ENCODE data around the gene SCAF8. TPM values are rescaled to one million over a fixed set of nuclear protein-coding genes. Genes with fewer than 3 reads are reported as not detected.
"Not testable (repeated sequence)": the region's sequence is repeated elsewhere in the genome, so short reads cannot be mapped to it uniquely, and the experiment has no call there.

Gene SCAF8, protein sequence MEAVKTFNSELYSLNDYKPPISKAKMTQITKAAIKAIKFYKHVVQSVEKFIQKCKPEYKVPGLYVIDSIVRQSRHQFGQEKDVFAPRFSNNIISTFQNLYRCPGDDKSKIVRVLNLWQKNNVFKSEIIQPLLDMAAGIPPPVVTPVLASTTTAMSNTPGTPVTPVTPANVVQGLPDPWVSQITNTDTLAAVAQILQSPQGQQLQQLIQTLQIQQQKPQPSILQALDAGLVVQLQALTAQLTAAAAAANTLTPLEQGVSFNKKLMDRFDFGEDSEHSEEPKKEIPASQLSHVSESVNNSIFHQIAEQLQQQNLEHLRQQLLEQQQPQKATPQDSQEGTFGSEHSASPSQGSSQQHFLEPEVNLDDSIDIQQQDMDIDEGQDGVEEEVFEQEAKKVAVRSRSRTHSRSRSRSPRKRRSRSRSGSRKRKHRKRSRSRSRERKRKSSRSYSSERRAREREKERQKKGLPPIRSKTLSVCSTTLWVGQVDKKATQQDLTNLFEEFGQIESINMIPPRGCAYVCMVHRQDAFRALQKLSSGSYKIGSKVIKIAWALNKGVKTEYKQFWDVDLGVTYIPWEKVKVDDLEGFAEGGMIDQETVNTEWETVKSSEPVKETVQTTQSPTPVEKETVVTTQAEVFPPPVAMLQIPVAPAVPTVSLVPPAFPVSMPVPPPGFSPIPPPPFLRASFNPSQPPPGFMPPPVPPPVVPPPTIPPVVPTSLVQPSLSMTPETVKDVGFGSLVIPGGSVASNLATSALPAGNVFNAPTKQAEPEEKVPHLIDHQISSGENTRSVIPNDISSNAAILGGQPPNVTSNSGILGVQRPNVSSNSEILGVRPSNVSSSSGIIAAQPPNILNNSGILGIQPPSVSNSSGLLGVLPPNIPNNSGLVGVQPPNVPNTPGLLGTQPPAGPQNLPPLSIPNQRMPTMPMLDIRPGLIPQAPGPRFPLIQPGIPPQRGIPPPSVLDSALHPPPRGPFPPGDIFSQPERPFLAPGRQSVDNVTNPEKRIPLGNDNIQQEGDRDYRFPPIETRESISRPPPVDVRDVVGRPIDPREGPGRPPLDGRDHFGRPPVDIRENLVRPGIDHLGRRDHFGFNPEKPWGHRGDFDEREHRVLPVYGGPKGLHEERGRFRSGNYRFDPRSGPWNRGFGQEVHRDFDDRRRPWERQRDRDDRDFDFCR (N-terminal part only)
- total RNA-seq (2014; rRNA removed; shearing (Covaris generic); ENCODE audit: low replicate concordance), result 12.1 and 12.9 TPM in 2 replicates

DNA sequence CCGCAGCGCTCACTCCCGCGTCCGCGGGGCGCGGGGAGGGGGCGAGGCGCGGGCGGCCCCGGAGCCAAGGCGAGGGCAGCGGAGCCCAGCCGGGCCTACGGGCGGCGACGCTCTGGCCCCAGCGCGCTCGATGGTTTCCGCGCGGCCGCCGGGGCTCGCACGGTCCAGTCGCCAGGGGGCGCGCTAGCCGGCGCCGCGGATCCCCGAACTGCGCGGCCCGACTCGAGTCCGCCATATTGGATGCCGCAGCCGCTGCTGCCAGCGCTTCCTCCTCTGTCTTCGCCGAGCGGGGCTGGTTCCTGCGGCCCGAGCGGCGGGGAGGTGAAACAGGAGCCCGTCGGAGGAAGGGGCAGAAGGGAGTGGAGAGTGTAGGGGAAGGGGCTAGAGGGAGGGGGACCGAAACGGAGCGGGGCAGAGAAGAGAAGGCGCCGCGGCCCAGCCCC, at the start of gene SCAF8:
Gene SCAF8, plus strand, starts transcription at position 234 of the 443 bp plus-strand sequence. CDS start 485 bp downstream, outside the sequence.
- no peaks in the 10 kb centered on the region for H3K27me3 ChIP-seq
- DNase-seq, result peak; percentile 77
- no peaks in the 10 kb centered on the region for H3K9me3 ChIP-seq
- peaks cover 14% of the 10 kb centered on the region for H3K36me3 ChIP-seq
- peak within 1 kb of the TSS; percentile 99 for H3K4me3 ChIP-seq

DNA sequence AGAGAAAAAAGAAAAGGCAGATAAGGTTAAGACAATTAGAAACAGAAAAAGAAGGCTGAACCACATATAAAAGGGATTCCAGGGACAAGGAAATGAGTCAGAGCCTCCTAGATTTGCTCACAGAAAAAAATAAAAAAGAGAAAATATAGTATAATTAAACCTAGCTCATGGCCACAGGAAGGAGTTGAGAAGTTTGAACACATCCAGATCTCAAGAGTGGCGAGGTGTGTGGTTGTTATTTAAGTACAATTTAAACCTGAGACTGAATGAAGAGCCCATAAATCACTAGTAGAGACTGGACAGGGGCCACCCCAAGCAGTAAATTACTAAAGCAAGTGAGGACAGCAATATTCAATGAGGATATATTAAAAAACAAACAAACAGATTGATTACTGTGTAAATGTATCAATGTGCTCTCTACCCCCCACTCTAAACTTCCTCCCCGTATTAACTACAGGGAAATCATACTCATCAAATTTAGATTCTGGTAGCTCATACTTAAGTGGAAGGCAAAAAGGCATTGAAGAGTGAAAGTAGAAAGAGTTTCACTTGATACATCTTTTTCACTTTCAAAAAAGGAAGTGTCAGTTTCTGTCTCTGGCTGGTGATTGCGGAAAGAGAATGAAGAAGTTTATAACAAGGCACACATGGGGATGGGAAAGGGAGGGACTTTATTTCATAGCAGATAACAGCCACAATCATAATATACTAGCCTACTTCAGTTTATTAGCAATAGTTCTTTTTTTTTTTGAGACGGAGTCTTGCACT, 49.3 kb upstream of the SCAF8 start:
- DNase-seq, result no peak
- no peaks in the 10 kb centered on the region for H3K9me3 ChIP-seq
- no peaks in the 10 kb centered on the region for H3K27me3 ChIP-seq
- no peak overlapping the region for H3K4me3 ChIP-seq
- H3K36me3 ChIP-seq, result no peaks in the 10 kb centered on the region

DNA sequence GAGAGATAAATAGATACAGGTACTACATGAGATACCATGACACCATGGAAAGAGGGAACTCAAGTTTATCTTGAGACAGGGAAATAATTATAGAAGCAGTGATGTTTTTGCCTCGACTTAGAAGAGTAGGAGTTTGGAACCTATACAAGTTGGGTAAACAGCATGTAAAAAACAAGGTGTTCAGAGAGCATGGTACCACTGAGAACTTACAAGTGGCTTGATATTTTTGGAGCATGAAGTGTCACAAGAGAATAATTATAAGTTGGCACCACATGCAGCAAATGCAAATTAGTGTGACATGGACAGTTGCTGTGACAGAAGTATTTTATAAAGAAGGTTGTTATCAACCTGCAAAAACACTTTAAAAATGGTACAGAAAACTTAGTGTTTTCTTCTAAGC, 47.1 kb upstream of the SCAF8 start:
- no peak for DNase-seq
- Histone ChIP-seq H3K27me3 (no peaks in the 10 kb centered on the region), H3K36me3 (no peaks in the 10 kb centered on the region), H3K9me3 (no peaks in the 10 kb centered on the region), H3K4me3 (no peak overlapping the region)

DNA sequence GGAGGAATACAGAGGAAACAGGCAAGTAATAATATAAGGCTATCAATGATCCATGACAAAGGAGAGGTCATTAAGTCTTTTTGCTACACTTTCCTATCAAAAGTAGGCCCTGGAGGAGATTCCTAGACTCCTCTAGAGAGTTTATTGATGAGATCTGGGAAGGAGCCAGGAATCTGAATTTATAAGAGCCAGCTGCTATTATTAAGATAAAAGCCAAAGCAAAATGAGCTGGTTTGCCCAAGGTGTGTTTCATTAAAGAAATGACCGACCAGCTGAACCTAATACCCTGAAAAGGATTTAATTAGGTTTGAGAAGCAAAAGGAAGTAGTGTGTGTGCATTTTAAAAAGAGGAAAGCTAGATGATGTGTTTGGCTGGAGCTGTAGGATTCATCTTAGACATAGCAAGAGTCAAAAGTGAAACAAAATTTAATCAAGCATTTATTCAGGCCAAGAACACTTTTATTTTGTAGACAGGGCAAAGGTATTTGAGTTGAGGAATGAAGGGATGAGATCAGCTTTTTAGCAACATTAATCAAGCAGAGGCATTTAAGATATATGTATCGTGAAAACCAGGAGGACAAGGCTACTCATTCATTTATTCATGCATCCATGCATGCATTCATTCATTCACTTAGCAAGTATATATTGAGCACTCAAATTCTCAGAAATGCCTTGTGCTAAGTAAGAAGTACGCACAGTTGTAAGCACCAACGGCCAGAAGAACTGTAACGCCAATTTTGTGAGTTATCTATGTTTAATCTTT, 43.5 kb upstream of the SCAF8 start:
- Histone ChIP-seq H3K27me3 (no peaks in the 10 kb centered on the region), H3K9me3 (no peaks in the 10 kb centered on the region), H3K36me3 (no peaks in the 10 kb centered on the region), H3K4me3 (no peak overlapping the region)
- no peak for DNase-seq

DNA sequence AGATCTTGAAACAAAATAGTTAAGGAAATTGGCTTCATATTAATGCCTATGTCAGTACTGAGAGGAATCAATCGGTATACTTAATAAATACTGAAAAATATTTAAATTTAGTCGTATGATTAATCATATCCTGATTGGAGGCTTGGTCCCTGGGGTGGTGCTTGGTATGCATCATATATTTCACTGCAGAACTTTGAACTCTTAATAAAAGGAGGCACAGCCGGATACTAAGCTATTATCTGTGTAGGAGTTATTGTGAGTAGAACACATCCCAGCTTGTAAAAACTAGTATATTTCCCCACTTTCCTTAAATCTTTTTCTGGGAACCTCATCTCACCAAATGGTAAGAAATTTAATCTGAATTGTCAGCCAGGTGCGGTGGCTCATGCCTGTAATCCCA, 42.4 kb upstream of the SCAF8 start:
- Histone ChIP-seq H3K27me3 (no peaks in the 10 kb centered on the region), H3K36me3 (no peaks in the 10 kb centered on the region), H3K9me3 (no peaks in the 10 kb centered on the region), H3K4me3 (no peak overlapping the region)
- no peak for DNase-seq

DNA sequence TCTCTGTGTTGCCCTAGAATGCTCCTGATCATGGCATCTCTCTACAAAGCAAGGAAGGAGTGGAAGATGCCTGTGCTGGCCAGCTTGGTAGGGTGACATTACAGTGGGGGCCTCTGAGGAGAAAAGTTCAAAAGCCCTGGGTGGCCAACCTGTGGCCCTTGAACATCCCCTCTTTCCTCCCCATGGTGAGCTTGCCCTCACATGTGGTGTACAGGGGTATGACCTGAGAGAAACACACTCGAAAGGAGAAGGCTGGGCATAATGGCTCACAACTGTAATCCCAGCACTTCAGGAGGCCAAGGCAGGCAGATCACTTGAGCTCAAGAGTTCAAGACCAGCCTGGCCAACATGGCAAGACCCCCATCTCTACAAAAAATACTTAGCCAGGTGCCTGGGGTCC, 36.6 kb upstream of the SCAF8 start:
- Histone ChIP-seq H3K4me3 (no peak overlapping the region), H3K9me3 (no peaks in the 10 kb centered on the region), H3K27me3 (no peaks in the 10 kb centered on the region), H3K36me3 (no peaks in the 10 kb centered on the region)
- no peak for DNase-seq

DNA sequence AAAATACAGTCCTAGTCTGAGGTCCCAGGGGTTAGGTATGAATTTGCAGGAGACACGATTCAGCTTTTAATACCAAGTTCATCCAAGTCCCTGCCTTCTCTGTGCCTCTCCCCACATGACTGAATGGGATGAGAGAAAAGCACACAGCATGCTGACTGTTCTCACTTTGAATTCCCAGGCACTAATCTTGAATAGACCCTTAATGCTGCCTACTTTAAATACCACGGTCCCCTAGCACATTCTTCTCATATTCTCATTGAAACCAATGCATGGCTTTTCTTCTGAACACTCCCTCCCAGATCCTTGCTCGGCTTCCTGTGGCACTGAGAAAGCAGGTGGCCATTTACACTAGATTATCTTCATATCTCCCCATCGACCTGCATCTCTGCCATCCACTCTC, 30.1 kb upstream of the SCAF8 start:
- DNase-seq, result no peak
- no peak overlapping the region for H3K4me3 ChIP-seq
- H3K9me3 ChIP-seq, result no peaks in the 10 kb centered on the region
- H3K36me3 ChIP-seq, result no peaks in the 10 kb centered on the region
- H3K27me3 ChIP-seq, result no peaks in the 10 kb centered on the region; the same call in 1 of the 2 replicates

DNA sequence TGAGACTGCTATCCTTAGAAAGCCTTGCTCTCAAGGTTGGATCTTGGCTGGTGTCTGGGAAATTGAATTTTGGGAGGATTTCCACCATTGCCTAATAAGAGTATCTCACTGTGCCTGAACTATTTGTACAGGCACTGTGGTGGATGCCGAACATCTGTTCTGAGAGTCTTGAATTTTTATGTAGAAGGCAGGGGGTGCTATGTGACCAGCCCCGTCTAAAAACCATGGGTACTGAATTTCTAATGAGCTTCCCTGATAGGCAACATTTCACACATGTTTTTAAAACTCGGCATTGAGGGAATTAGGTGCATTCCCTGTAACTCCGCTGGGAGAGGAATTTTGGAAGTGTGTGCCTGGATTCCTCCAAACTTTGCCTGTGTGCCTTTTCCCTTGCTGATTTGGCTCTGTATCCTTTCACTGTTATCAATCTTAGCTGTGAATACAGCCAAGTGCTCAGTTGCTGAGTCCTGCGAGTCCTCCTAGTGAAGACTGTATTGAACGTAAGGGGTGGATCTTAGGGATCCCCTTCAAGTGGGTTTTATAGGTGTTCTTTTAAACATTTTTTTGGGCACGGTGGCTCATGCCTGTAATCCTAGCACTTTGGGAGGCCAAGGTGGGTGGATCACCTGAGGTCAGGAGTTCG, 27.6 kb upstream of the SCAF8 start:
- Histone ChIP-seq H3K36me3 (no peaks in the 10 kb centered on the region), H3K27me3 (no peaks in the 10 kb centered on the region; the same call in 1 of the 2 replicates), H3K9me3 (no peaks in the 10 kb centered on the region), H3K4me3 (no peak overlapping the region)
- no peak for DNase-seq

DNA sequence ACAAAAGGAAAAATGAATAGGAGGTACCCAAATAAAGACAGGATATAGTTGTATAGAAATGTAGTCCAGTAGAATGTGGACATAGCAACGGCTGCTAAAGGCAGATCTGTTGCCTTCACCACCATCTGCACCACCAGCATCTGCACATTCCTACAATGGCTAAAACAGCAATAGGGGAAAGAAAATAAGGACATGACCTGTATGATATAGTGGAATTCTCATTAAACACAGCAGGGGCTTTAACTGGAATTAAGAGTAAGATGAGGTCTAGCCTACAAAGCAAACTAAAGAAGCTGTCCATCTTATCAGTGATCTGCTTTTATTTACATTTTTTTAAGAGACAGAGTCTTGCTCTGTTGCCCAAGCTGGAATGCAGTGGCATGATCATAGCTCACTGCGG, 26.8 kb upstream of the SCAF8 start:
- Histone ChIP-seq H3K9me3 (no peaks in the 10 kb centered on the region), H3K4me3 (no peak overlapping the region), H3K36me3 (no peaks in the 10 kb centered on the region), H3K27me3 (no peaks in the 10 kb centered on the region; the same call in 1 of the 2 replicates)
- no peak for DNase-seq

DNA sequence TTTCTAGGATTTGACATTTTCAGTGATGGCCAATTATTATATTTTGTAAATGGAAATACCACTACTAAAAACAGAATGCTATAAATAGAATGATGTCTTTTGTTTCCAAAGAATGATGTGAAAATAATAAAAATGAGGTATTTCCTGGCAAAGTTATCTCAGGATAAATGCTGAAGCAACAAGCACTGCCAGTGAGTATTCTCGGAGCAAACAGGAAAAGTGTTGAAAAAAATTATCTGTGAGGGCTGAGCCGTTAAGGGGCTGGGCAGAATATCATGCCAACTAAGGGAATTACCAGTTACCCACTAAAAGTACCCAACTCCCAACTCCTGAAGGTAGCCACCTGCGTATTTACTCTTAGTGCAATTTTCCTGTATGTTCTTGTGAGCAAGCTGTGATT, 23.6 kb upstream of the SCAF8 start:
- H3K4me3 ChIP-seq, result no peak overlapping the region
- no peaks in the 10 kb centered on the region for H3K9me3 ChIP-seq
- DNase-seq, result no peak
- H3K27me3 ChIP-seq, result no peaks in the 10 kb centered on the region
- no peaks in the 10 kb centered on the region for H3K36me3 ChIP-seq

DNA sequence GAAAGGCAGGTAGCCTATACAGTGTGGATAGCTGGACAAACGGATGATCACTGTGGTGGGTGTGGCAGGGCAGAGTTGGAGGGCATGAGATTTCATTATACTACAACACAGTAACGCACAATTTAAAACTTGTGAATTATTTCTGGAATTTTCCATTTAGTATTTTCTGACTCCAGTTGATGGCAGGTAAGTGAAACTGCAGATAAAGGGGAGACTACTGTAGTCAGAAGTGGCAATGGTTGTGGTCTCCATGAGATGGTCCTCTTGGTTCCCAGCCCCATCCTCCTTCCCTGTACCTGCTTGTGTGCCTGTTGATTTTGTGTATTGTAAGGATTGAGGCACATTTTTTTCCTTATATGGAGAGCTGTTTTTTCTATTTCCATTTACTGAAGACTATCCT, 22.5 kb upstream of the SCAF8 start:
- Histone ChIP-seq H3K27me3 (no peaks in the 10 kb centered on the region), H3K36me3 (no peaks in the 10 kb centered on the region), H3K9me3 (no peaks in the 10 kb centered on the region), H3K4me3 (no peak overlapping the region)
- DNase-seq, result no peak

DNA sequence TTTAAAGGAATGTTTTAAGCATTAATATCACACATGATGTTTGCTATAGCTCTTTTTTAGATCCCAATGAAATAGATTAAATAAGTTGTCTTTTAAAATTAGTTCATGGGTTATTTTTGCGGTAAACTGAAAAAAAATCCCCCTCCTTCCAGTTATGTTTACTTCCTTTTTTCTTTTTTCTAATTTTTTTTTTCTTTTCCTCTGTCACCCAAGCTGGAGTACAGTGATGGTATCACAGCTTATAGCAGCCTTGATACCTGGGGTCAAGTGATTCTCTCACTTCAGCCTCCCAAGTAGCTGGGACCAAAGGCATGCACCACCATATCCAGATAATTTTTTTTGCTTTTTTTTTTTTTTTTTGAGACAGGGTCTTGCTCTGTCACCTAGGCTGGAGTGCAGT, 17.8 kb upstream of the SCAF8 start:
- no peaks in the 10 kb centered on the region for H3K27me3 ChIP-seq
- DNase-seq, result no peak
- H3K4me3 ChIP-seq, result no peak overlapping the region
- H3K36me3 ChIP-seq, result no peaks in the 10 kb centered on the region
- no peaks in the 10 kb centered on the region for H3K9me3 ChIP-seq

DNA sequence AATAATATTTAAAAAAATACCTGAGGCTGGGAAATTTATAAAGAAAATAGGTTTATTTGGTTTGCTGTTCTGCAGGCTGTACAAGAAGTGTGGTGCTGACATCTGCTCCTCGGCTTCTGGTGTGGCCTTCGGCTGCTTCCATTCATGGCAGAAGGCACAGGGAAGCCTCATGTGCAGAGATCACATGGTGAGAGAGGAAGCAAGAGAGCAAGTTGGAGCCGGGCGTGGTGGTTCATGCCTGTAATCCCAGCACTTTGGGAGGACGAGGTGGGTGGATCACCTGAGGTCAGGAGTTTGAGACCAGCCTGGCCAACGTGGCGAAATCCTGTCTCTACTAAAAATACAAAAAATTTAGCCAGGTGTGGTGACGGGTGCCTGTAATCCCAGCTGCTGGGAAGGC, 16.9 kb upstream of the SCAF8 start:
- not testable (repeated sequence) for H3K4me3 ChIP-seq, H3K9me3 ChIP-seq, DNase-seq, H3K36me3 ChIP-seq, H3K27me3 ChIP-seq

DNA sequence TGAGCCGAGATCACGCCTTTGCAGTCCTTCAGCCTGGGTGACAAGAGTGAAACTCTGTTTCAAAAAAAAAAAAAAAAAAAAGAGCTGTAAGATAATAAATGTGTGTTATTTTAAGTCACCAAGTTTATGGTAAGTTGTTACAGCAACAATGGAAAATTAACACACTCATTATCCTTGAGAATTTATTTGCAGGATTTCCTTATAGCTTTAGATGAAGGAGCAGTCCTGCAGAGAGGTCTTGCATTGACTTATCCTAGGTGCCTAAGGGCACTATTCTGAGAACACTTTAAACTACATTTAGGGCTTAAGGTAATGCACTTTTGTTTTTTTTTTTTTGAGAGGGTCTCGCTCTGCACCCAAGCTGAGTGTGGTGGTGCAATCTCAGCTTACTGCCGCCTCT, 13.8 kb upstream of the SCAF8 start:
- no peak for DNase-seq
- H3K9me3 ChIP-seq, result no peaks in the 10 kb centered on the region
- H3K36me3 ChIP-seq, result no peaks in the 10 kb centered on the region
- no peaks in the 10 kb centered on the region for H3K27me3 ChIP-seq
- no peak overlapping the region for H3K4me3 ChIP-seq

DNA sequence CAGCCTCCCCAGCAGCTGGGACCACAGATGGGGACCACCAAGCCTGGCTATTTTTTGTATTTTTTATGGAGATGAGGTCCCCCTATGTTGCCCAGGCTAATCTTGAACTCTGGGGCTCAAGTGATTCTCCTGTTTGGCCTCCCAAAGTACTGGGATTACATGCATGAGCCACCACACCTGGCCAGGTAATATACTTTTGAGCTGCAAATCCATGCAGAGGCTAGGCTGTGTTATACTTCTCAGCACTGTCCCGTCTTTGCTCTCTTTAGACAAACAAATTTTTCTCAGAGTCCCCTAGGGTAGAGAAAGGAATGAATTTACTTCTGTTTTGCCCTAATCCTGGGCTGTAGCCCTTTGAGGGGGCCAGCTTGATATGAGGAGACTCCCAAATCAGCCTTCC, 13.4 kb upstream of the SCAF8 start:
- H3K36me3 ChIP-seq, result no peaks in the 10 kb centered on the region
- DNase-seq, result no peak
- no peak overlapping the region for H3K4me3 ChIP-seq
- no peaks in the 10 kb centered on the region for H3K9me3 ChIP-seq
- H3K27me3 ChIP-seq, result no peaks in the 10 kb centered on the region

Measured in MG63 (cell line).